ENCODE data around the gene MMP23B.
"Not testable (repeated sequence)": the region's sequence is repeated elsewhere in the genome, so short reads cannot be mapped to it uniquely, and the experiment has no call there.

DNA sequence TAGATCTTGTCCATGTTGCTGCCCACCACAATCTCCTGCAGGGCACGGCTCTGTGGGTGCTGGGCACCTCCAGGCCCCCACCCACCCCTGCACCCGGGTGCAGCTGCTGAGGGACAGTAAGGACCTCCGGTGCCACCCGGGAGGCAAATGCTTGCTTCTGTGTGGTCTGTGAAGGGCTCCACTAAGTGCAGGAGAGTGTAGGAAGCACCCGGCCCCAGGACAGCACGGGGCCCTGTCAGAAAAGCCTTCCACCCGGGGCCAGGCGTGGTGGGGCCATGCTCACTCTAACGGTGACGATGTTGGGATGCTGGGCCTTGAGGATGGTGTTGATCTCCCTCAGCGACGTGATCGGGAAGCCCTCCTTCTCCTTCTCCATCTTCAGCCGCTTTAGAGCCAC is 5.5 kb downstream of the MMP23B start:
- TF ChIP-seq, protein P1, sequence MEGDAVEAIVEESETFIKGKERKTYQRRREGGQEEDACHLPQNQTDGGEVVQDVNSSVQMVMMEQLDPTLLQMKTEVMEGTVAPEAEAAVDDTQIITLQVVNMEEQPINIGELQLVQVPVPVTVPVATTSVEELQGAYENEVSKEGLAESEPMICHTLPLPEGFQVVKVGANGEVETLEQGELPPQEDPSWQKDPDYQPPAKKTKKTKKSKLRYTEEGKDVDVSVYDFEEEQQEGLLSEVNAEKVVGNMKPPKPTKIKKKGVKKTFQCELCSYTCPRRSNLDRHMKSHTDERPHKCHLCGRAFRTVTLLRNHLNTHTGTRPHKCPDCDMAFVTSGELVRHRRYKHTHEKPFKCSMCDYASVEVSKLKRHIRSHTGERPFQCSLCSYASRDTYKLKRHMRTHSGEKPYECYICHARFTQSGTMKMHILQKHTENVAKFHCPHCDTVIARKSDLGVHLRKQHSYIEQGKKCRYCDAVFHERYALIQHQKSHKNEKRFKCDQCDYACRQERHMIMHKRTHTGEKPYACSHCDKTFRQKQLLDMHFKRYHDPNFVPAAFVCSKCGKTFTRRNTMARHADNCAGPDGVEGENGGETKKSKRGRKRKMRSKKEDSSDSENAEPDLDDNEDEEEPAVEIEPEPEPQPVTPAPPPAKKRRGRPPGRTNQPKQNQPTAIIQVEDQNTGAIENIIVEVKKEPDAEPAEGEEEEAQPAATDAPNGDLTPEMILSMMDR (IDR thresholded peaks at IDR 0.05 in 4 of 5, conservative IDR thresholded peaks at IDR 0.05 in 1 of 5): not testable (repeated sequence)
- not testable (repeated sequence) for TF ChIP-seq POLR2A (IDR thresholded peaks at IDR 0.05)

Data from gastrocnemius medialis (tissue), 4 donors.